Measurements from ENCODE around the gene MRPL28. TPM values are rescaled to one million over a fixed set of nuclear protein-coding genes. Genes with fewer than 3 reads are reported as not detected.
"Not testable (repeated sequence)": the region's sequence is repeated elsewhere in the genome, so short reads cannot be mapped to it uniquely, and the experiment has no call there.

Gene MRPL28
- total and polyA plus RNA-seq, 10 donors, result 38.0 to 108 (median 55.8) TPM

GRCh38 chr16:349211-349610, 21.1 kb downstream of the MRPL28 start:
- peaks cover 0 to 48% (median 28%) of the 10 kb centered on the region in 6 donors for H3K36me3 ChIP-seq
- TF ChIP-seq POLR2AphosphoS5 (IDR thresholded peaks at IDR 0.05) (peak; percentile 52 to 73 (median 65)), CTCF (IDR thresholded peaks at IDR 0.05 in 8 of 11, conservative IDR thresholded peaks at IDR 0.05 in 3 of 11) (no peak), POLR2A (IDR thresholded peaks at IDR 0.05) (no peak)
- H3K9me3 ChIP-seq, result no peaks in the 10 kb centered on the region
- peaks cover 15 to 89% (median 63%) of the 10 kb centered on the region in 6 donors for H3K4me1 ChIP-seq
- no peaks in the 10 kb centered on the region for H3K27me3 ChIP-seq (replicated peaks in 1 of 7)
- intact Hi-C loops (cut with DNase I; ENCODE audit: low total_unique reads), result no loop called here
- 46 to 61% (median 56%) methylated on average over 4 to 7 of the region's 7 CpGs for WGBS, 5 donors
- no peak overlapping the region for H3K4me3 ChIP-seq
- peak; percentile 78 for DNase-seq
- H3K27ac ChIP-seq, result peak overlapping the region in 3 of 8 donors; percentile 12 to 45 (median 19)

GRCh38 chr16:348495-348894, 21.8 kb downstream of the MRPL28 start:
- 81 to 93% (median 87%) methylated on average over 8 to 10 of the region's 10 CpGs for WGBS, 5 donors
- intact Hi-C loops (cut with DNase I; ENCODE audit: low total_unique reads), result not testable (repeated sequence)

GRCh38 chr16:347203-347602, 23.1 kb downstream of the MRPL28 start:
- WGBS, 5 donors, result 93 to 99% (median 96%) methylated on average over 6 of the region's 6 CpGs
- H3K36me3 ChIP-seq, result peaks cover 0 to 68% (median 30%) of the 10 kb centered on the region in 6 donors
- no peaks in the 10 kb centered on the region for H3K9me3 ChIP-seq
- no peak for DNase-seq
- peaks cover 15 to 96% (median 62%) of the 10 kb centered on the region in 6 donors for H3K4me1 ChIP-seq
- no peaks in the 10 kb centered on the region for H3K27me3 ChIP-seq (replicated peaks in 1 of 7)
- no peak overlapping the region for H3K27ac ChIP-seq
- intact Hi-C loops (cut with DNase I; ENCODE audit: low total_unique reads), result no loop called here
- TF ChIP-seq CTCF (IDR thresholded peaks at IDR 0.05 in 8 of 11, conservative IDR thresholded peaks at IDR 0.05 in 3 of 11) (no peak), POLR2A (IDR thresholded peaks at IDR 0.05) (no peak), POLR2AphosphoS5 (IDR thresholded peaks at IDR 0.05) (no peak)
- H3K4me3 ChIP-seq, result no peak overlapping the region

More at GRCh38 chr16:348495-348894, 21.8 kb downstream of the MRPL28 start:
- not testable (repeated sequence) for H3K4me3 ChIP-seq; H3K27me3 ChIP-seq (replicated peaks in 1 of 7); H3K27ac ChIP-seq; DNase-seq; H3K9me3 ChIP-seq
- Histone ChIP-seq H3K4me1 (peaks cover 15 to 89% (median 62%) of the 10 kb centered on the region in 6 donors), H3K36me3 (peaks cover 0 to 55% (median 30%) of the 10 kb centered on the region in 6 donors)

GRCh38 chr16:346587-346986, 23.8 kb downstream of the MRPL28 start:
- intact Hi-C loops (cut with DNase I; ENCODE audit: low total_unique reads), result no loop called here
- no peak overlapping the region for H3K4me3 ChIP-seq
- no peaks in the 10 kb centered on the region for H3K27me3 ChIP-seq (replicated peaks in 1 of 7)
- H3K27ac ChIP-seq, result no peak overlapping the region
- 88 to 95% (median 94%) methylated on average over 9 to 15 of the region's 15 CpGs for WGBS, 5 donors
- H3K36me3 ChIP-seq, result peaks cover 0 to 72% (median 30%) of the 10 kb centered on the region in 6 donors
- no peak for TF ChIP-seq CTCF (IDR thresholded peaks at IDR 0.05 in 8 of 11, conservative IDR thresholded peaks at IDR 0.05 in 3 of 11)
- TF ChIP-seq POLR2AphosphoS5 (IDR thresholded peaks at IDR 0.05), result no peak
- TF ChIP-seq POLR2A (IDR thresholded peaks at IDR 0.05), result no peak
- H3K9me3 ChIP-seq, result no peaks in the 10 kb centered on the region
- H3K4me1 ChIP-seq, result peaks cover 13 to 96% (median 62%) of the 10 kb centered on the region in 6 donors
- DNase-seq, result no peak

All from spleen (tissue), 11 donors.